G401 (cell line): ENCODE data around the gene RASA3. TPM values are rescaled to one million over a fixed set of nuclear protein-coding genes. Genes with fewer than 3 reads are reported as not detected.

ENCODE experiments used
- DNase-seq: peaks from one replicate; pipeline ENCODE4 v3.0.0-alpha.2; 2015; ENCODE audit warnings: low spot score
- in situ Hi-C: cut with HindIII; loops from 2 replicates; pipeline ENCODE4 v1.10.0; 2016; ENCODE audit warnings: low sequenced_read_pairs, mixed read lengths
- total RNA-seq: library from RNA; depleted of rRNA; stranded (reverse); fragments of >200 nt; shearing (Covaris generic); gene quantifications from 2 replicates; pipeline ENCODE4 v1.2.3, GENCODE V29; 2014

RASA3 gene
- total RNA-seq, 1 experiment from 2014 or later, result 13.7 TPM

GRCh38 chr13:114053026-114053425 is 79.4 kb downstream of the RASA3 start:
- no peak for DNase-seq
- in situ Hi-C loops, result no loop called here

DNA sequence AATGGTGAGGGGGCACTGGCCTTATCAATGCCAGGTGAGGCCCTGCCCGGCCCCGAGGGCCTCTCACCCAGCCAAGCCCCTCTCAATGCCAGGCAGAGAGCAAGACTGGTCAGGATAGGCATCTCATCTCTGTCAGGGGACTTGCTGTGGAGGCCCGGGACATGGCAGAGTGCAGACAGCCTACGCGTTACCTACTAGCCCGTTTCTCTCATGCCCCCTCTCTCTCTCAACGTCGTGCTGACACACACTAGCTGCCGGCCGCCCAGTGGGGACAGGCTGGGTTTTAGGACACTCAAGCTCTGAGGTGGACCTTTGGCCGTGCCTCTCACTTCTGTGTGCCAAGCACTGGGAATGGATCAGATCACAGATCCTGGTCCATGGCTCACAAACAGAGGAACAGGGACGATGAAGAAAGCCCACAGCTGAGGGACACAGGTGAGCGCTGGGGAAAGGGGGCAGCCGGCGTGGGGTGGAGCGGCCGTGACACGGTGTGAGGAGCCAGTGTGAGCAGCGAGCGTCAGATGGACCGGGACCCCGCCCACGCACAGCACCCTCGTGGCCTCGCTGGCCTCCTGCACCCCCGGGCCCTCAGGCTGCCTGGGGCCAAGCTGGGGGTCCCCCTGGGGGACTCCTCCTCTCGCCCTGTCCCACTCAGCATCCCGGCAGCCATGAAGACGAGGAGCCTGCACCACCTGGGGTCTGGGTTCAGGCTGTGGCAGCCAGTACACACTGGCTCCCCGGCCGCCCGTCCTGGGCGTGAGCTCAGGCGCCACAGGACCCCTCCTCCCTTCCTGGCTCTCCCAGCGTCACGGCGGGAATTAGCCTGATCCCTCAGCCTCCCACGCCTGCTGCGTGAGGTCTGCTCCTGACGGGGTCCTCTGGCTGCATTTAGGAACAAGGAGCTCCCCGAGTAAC is 81.6 kb downstream of the RASA3 start:
- in situ Hi-C loops, result no loop called here
- DNase-seq, result no peak

DNA sequence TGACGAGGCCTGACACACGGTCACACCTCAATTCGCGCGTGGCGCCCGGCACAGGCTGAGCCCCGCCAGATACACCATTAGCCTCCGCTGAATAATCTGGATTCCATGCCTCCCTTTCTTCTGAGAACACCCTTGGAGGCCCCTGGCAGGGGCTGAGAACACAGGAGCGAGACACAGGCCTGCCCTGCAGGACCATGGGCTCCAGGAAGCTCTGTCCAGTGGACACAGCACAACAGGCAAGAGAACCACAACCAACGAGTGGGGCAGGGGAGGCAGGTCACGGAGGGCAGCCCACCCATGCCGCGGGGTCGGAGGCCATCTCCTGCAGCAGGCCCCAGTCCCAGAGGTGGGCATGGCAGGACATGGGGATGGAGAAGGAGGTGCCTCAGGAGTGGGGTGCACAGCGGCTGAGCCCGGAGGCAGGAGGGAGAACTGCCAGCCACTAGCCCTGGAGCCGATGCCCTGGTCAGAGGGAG is 82.8 kb downstream of the RASA3 start:
- in situ Hi-C loops, result no loop called here
- no peak for DNase-seq

GRCh38 chr13:114049026-114049425 is 83.4 kb downstream of the RASA3 start:
- DNase-seq, result no peak
- in situ Hi-C loops, result no loop called here

GRCh38 chr13:114048443-114048842 is 84.0 kb downstream of the RASA3 start:
- no peak for DNase-seq
- in situ Hi-C loops, result no loop called here

- in situ Hi-C loops, result no loop called here
Measured at GRCh38 chr13:114047358-114047881, 85.0 kb downstream of the RASA3 start.

DNA sequence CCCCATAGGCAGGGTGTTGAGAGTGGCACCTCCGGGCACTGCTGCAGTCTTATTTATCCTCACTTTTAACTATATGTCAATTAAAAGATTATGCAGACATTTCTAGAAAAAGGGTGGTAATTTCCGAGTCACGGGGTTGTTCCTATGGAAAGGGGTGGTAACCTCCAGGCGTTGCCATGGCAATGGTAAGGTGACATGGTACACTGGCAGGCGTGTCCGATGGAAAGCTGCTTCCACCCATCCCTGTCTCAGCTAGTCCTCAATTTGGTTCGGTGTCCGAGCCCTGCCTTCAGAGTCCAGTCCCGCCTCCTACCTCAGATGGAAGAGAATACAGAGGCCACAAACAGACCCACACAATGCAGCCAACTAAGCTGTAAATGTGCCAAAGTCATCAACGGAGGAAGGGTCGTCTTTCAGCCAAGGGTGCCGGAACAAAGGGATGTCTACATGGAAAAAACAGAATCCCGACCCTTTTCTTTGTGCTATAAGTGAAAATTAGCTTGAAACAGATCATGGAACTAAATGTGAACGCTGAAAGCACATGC is 85.9 kb downstream of the RASA3 start:
- in situ Hi-C loops, result no loop called here
- no peak for DNase-seq

More at GRCh38 chr13:114047358-114047881, 85.0 kb downstream of the RASA3 start:
- DNase-seq, result no peak

DNA sequence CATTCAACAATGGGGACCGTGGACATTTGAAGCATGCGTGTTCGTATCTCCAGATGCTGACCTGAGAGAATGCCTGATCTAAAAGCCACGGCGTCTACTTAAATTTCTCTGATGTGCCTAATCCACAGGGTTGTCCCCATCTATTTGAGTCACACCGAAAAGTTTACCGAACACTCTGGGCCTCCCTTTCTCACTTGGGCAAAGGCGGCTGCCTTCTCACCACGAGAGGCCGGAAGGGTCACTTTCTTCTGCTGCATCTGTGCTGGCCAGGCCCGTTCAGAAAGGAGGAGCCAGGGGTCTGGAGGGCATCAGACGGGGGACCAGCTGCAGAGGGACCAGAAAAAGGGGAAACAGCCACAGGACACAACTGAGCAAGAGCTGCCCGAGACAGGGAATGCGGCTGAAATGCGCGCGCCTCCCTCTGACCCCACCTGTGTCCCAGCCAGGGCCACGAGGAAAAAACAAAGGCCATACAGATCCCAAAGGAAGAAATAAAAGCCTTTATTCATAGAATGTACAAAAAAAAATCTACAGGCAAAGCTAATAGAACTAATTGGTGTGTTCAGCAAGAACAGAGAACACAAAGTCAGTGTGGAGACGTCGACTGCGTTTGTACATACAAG is 87.2 kb downstream of the RASA3 start:
- no peak for DNase-seq
- in situ Hi-C loops, result no loop called here

DNA sequence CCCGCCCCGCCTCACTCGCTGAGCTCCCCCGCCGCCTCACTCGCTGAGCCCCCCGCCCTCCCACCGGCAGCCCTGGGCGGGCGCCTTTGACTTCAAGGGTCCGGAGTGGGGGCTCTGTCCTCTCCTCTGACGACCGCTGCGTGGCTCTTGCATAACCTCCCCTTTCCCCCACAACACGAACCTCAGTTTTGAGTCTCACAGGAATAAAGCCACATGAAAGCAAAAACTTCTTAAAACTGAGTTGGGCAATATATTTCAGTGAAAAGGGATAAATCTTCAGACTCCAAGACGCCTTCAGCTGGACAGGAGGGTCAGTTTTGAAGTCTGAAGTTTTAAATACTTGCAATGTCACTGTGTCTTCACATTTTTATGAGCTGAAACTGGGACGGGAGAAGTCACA is 87.9 kb downstream of the RASA3 start:
- in situ Hi-C loops, result no loop called here
- DNase-seq, result no peak

DNA sequence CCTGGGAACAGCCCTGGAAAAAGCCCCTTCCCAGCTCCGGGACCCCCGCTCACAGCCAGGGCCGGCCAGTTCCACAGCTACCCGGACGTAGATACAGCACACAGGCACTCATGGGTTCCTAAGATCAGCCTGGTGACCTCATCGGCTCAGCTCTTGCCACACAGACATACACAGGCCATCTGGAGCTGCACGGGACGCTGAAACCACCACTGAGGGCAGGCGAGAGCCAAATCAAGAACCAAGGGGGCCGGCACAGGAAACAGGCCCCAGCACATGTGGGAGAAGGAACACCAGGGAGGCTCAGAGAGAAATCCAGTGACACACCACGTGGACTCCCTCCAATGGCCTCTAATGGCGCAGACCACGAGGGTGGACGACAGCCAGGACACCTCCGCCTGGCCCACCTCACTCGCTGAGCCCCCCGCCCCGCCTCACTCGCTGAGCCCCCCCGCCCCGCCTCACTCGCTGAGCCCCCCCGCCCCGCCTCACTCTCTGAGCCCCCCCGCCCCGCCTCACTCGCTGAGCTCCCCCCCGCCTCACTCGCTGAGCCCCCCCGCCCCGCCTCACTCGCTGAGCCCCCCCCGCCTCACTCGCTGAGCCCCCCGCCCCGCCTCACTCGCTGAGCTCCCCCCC is 88.9 kb downstream of the RASA3 start:
- DNase-seq, result peak; percentile 73
- in situ Hi-C loops, result no loop called here

GRCh38 chr13:114042066-114042815 is 90.2 kb downstream of the RASA3 start:
- in situ Hi-C loops, result no loop called here
- DNase-seq, result no peak

GRCh38 chr13:114041493-114041892 is 90.9 kb downstream of the RASA3 start:
- no peak for DNase-seq
- in situ Hi-C loops, result no loop called here

GRCh38 chr13:114039471-114040141 is 92.8 kb downstream of the RASA3 start:
- in situ Hi-C loops, result no loop called here
- no peak for DNase-seq

- in situ Hi-C loops, result no loop called here
- no peak for DNase-seq
Measured at GRCh38 chr13:114038900-114039299, 93.5 kb downstream of the RASA3 start.

DNA sequence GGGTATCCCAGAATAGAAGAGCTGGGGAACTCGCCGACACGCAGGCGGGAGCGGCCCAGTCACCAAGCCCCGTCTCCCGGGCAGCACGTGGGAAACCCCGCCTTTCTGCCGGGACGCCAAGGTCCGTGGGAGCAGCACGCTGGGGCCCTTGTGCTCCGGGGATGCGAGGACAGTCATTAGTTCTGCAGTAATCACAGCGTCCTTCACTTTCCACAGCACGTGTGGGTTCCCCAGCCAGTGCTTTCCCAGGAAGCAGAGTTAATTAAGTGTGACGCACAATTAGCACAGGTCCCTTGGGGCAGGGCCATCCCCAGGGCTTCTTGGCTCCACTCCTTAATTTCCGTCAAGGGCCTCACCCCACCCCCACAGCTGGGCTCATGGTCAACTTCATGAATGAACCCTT is 94.2 kb downstream of the RASA3 start:
- no peak for DNase-seq
- in situ Hi-C loops, result no loop called here

DNA sequence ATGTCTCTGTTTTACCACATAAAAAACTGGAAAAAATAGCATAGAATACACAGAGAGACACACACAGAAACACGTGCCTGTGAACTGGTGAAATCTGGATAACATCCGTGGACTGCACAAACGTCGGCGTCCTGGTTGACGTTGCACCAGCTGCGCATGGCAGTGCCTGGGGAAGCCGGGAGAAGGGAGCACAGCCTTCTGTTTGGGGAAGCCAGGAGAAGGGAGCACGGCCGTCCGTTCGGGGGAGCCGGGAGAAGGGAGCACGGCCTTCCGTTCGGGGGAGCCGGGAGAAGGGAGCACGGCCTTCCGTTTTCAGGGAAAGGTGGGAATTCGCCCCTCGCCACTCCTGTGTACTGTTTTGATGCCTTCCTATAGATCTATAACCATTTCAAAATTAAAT is 94.7 kb downstream of the RASA3 start:
- DNase-seq, result no peak
- in situ Hi-C loops, result no loop called here

GRCh38 chr13:114035583-114036531 is 96.6 kb downstream of the RASA3 start:
- peak; percentile 43 for DNase-seq

More at GRCh38 chr13:114035583-114036531, 96.6 kb downstream of the RASA3 start:
- in situ Hi-C loops, result no loop called here
